HEK293T (cell line): ENCODE results near the gene ITPRIPL1.

ENCODE experiments used
- ARNT ChIP-seq: fragments of 450-650 bp; IDR thresholded peaks from 2 replicates; pipeline ENCODE4 v1.6.1; 2017; ENCODE audit warnings: mild to moderate bottlenecking
- BHLHE40 ChIP-seq: fragments of 450-650 bp; IDR thresholded peaks from 2 replicates; pipeline ENCODE4 v1.6.1; 2016; ENCODE audit warnings: mild to moderate bottlenecking, moderate library complexity, borderline replicate concordance
- FOXA1 ChIP-seq: fragments of 450-650 bp; IDR thresholded peaks from 2 replicates; pipeline ENCODE4 v1.6.1; 2016; ENCODE audit warnings: mild to moderate bottlenecking
- LEF1 ChIP-seq: fragments of 450-650 bp; IDR thresholded peaks from 2 replicates; pipeline ENCODE4 v1.6.1; 2017; ENCODE audit warnings: mild to moderate bottlenecking, borderline replicate concordance
- NFRKB ChIP-seq: fragments of 450-650 bp; IDR thresholded peaks from 2 replicates; pipeline ENCODE4 v1.6.1; 2016; ENCODE audit warnings: mild to moderate bottlenecking, moderate library complexity
- SUZ12 ChIP-seq: fragments of 450-650 bp; IDR thresholded peaks from 2 replicates; pipeline ENCODE4 v1.6.1; 2016; ENCODE audit warnings: mild to moderate bottlenecking
- TARDBP ChIP-seq: fragments of 450-650 bp; IDR thresholded peaks from 2 replicates; pipeline ENCODE4 v1.6.1; 2016

DNA sequence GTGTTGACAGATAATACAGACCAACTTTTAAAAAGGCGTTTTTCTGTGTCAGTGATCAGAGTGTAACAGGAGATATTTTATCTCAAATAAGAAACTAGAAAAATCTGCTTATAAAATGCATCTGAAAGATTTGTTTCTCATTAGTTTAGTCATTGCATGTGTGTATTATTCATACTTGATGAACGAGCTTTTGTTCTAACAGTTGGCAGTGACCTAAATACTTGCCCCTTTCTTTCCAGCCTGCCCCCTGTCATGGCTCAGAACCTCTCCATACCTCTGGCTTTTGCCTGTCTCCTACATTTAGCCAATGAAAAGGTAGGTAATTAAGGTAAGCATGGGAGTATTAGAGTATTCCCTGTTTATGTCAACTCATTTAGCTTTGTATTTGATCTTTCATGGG, 44.1 kb downstream of the ITPRIPL1 start:
- no peak for TF ChIP-seq LEF1
- TF ChIP-seq ARNT = no peak
- no peak for TF ChIP-seq FOXA1
- no peak for TF ChIP-seq NFRKB
- no peak for TF ChIP-seq TARDBP
- no peak for TF ChIP-seq SUZ12
- no peak for TF ChIP-seq BHLHE40
